GM12878 (cell line): ENCODE measurements around the gene HMGXB3.

ENCODE experiments used
- CHD4 ChIP-seq: fragments of 200-600 bp; sonication (generic); IDR thresholded peaks from 2 replicates; pipeline ENCODE4 v1.6.1; 2016; ENCODE audit warnings: mild to moderate bottlenecking
- CTCF ChIP-seq, 3 experiments: IDR thresholded peaks in 2 of 3; conservative IDR thresholded peaks in 1 of 3; 2 replicates each; pipeline ENCODE4 v1.5.1; 2011; ENCODE audit warnings: low read depth in 3 of 3, low read length in 3 of 3, mild to moderate bottlenecking in 3 of 3, control low read depth in 2 of 3, moderate library complexity in 2 of 3, inconsistent platforms in 1 of 3, mixed read lengths in 1 of 3; ENCODE audit not compliant: control insufficient read depth in 2 of 3, insufficient read depth in 1 of 3; ENCODE audit errors: extremely low read depth in 1 of 3
- JUNB ChIP-seq: IDR thresholded peaks from 2 replicates; pipeline ENCODE4 v1.6.1; 2016; ENCODE audit warnings: antibody characterized with exemption, mild to moderate bottlenecking
- PAX8 ChIP-seq: fragments of 450-650 bp; IDR thresholded peaks from 2 replicates; pipeline ENCODE4 v1.6.1; 2017; ENCODE audit warnings: mild to moderate bottlenecking, moderate library complexity
- PKNOX1 ChIP-seq: fragments of 450-650 bp; IDR thresholded peaks from 2 replicates; pipeline ENCODE4 v1.6.1; 2016; ENCODE audit warnings: mild to moderate bottlenecking
- RCOR1 ChIP-seq: conservative IDR thresholded peaks from 2 replicates; pipeline ENCODE4 v1.6.1; 2012; ENCODE audit warnings: low read depth, low read length, improper control_type of control experiment
- RFX5 ChIP-seq: IDR thresholded peaks from 2 replicates; pipeline ENCODE4 v1.6.1; 2011; ENCODE audit warnings: low read depth, low read length, improper control_type of control experiment
- SPI1 ChIP-seq: IDR thresholded peaks from 2 replicates; pipeline ENCODE4 v1.6.1; 2011; ENCODE audit warnings: low read depth, mild to moderate bottlenecking, low read length, moderate library complexity, borderline replicate concordance; ENCODE audit not compliant: insufficient read depth
- TAF1 ChIP-seq: IDR thresholded peaks from 2 replicates; pipeline ENCODE4 v1.6.1; 2011; ENCODE audit warnings: mild to moderate bottlenecking, low read depth, low read length, borderline replicate concordance
- ZSCAN29 ChIP-seq: fragments of 450-650 bp; IDR thresholded peaks from 2 replicates; pipeline ENCODE4 v1.6.1; 2017; ENCODE audit warnings: mild to moderate bottlenecking, moderate library complexity

- TF ChIP-seq JUNB (no peak), SPI1 (no peak), RCOR1 (no peak), PKNOX1 (no peak), TAF1 (no peak), PAX8 (no peak), ZSCAN29 (no peak), CTCF (IDR thresholded peaks at IDR 0.05 in 2 of 3, conservative IDR thresholded peaks at IDR 0.05 in 1 of 3; ENCODE audit: control insufficient read depth in 2 of 3, extremely low read depth in 1 of 3, insufficient read depth in 1 of 3, low read depth in 3 of 3, low read length in 3 of 3) (no peak), CHD4 (no peak), RFX5 (no peak)
Observed at GRCh38 chr5:149954798-149955197, 45.7 kb upstream of the HMGXB3 start.
